ENCODE results near the gene EIF5A. TPM values are rescaled to one million over a fixed set of nuclear protein-coding genes. Genes with fewer than 3 reads are reported as not detected.

Gene EIF5A
- total RNA-seq, 3 donors from 2014 or later (not counting 1 experiment from before 2014, with no cell fraction given) = 483 to 608 (median 492) TPM

DNA sequence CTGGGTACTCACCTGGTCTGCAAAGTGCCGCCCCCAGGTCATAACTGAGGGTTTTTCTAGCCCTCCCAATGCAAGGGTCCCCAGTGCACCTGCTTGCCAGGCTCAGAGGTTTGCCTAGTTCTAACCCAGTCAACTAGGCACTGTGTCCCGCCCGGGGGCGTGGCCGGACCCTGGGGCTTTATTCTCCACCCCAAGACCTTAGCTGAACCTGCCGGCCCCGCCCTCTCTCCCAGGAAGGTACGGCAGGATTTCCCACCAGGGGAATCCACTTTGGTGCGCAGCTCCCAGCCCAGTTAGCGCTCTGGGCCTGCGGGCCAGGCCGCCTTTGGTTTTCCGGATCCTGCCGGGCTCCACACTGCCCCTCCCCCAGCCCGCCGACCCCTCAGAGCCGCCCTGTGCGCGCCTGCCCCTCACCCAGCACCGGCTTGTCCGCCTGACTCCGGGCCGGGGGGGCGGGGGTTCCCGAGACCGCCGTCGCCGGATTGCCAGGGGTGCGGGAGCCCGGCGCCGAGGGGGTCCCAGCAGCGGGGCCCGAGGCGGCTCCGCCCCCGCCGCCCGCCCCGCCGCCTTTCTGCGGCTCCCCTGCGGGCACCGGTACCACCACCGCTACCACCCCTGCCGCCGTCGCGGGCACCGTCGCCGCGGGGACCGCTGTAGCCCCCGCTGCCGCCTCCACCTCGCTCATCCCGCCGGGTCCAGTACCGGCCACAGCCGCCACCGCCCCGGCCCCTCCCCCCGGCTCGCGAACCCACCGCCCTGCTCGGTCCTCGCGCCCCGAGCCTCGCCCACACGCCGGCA is 13.4 kb upstream of the EIF5A start:
- TF ChIP-seq, protein P1, sequence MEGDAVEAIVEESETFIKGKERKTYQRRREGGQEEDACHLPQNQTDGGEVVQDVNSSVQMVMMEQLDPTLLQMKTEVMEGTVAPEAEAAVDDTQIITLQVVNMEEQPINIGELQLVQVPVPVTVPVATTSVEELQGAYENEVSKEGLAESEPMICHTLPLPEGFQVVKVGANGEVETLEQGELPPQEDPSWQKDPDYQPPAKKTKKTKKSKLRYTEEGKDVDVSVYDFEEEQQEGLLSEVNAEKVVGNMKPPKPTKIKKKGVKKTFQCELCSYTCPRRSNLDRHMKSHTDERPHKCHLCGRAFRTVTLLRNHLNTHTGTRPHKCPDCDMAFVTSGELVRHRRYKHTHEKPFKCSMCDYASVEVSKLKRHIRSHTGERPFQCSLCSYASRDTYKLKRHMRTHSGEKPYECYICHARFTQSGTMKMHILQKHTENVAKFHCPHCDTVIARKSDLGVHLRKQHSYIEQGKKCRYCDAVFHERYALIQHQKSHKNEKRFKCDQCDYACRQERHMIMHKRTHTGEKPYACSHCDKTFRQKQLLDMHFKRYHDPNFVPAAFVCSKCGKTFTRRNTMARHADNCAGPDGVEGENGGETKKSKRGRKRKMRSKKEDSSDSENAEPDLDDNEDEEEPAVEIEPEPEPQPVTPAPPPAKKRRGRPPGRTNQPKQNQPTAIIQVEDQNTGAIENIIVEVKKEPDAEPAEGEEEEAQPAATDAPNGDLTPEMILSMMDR (IDR thresholded peaks at IDR 0.05) = no peak

DNA sequence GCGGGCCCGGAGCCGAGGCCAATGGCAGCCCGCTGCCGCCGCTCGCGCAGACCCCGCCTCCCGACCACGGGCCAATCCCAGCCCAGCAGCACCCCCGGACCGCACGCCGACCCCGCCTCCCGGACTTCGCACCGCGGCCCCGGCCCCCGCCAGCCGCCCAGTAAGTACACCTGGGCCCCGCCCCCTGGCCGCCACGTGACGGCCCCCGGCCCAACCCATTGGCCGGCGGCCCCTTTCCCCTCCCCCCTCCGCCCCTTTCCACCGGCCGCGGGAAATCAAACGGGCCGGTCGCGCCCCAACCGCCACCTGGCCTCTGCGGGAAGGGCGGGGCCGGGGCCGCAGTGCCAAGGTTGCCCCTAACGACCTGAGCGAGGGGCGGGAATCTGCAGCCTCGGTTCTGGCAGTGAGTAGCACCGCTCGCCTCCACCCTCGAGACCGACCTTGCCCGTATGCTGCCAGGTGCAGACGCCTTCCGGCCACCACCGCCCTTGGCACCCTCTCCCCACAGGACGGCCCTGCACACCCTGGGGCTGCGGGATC is 12.7 kb upstream of the EIF5A start, which contains the start of gene YBX2:
Gene YBX2 (minus strand): TSS at position 26 of the 540 bp plus-strand sequence. CDS start 139 bp downstream, outside the sequence.
- peaks cover 18% of the 10 kb centered on the region for H3K27me3 ChIP-seq (ENCODE audit: control insufficient read depth, insufficient read depth, low read length)
- ATAC-seq = peak; percentile 76 to 84 (median 83)
- no peak within 1 kb of the TSS for H3K4me3 ChIP-seq (ENCODE audit: low read length)
- peak; percentile 63 to 84 for DNase-seq
- H3K27ac ChIP-seq (ENCODE audit: low read length) = no peak within 1 kb of the TSS
- H3K27ac Mint-ChIP-seq = peak within 1 kb of the TSS in 1 of 2 donors; percentile 63
- TF ChIP-seq, protein P1 (IDR thresholded peaks at IDR 0.05) = no peak
- no peaks in the 10 kb centered on the region for H3K9me3 Mint-ChIP-seq
- intact Hi-C loops (cut with micrococcal nuclease) = loop anchor here (5.0 kb wide), 1 partner anchor 247 kb away; no protein-coding TSS in a partner anchor
- H3K4me1 Mint-ChIP-seq = peaks cover 19 to 24% of the 10 kb centered on the region in 2 donors
- H3K27me3 Mint-ChIP-seq (ENCODE audit: low read depth in 2 of 2) = peaks cover 7 to 18% of the 10 kb centered on the region in 2 donors
- no peaks in the 10 kb centered on the region for H3K36me3 Mint-ChIP-seq
- H3K36me3 ChIP-seq (ENCODE audit: control insufficient read depth, insufficient read depth, low read length) = no peaks in the 10 kb centered on the region
- H3K4me1 ChIP-seq (ENCODE audit: control insufficient read depth, insufficient read depth, low read length) = peaks cover 28% of the 10 kb centered on the region
- H3K4me3 Mint-ChIP-seq = peak within 1 kb of the TSS; percentile 95
- no peaks in the 10 kb centered on the region for H3K9me3 ChIP-seq (ENCODE audit: control insufficient read depth, insufficient read depth, low read length)
- WGBS (ENCODE audit: insufficient coverage) = under 1% methylated on average over 57 of the region's 57 CpGs

More for the DNA sequence above, 13.4 kb upstream of the EIF5A start:
- H3K27me3 Mint-ChIP-seq (ENCODE audit: low read depth in 2 of 2) = peaks cover 7 to 18% of the 10 kb centered on the region in 2 donors
- DNase-seq (peak in 1 of 2 donors; percentile 57), ATAC-seq (no peak)
- Histone ChIP-seq H3K36me3 (ENCODE audit: control insufficient read depth, insufficient read depth, low read length) (no peaks in the 10 kb centered on the region), H3K4me3 (ENCODE audit: low read length) (no peak overlapping the region), H3K27ac (ENCODE audit: low read length) (no peak overlapping the region), H3K4me1 (ENCODE audit: control insufficient read depth, insufficient read depth, low read length) (peaks cover 28% of the 10 kb centered on the region), H3K27me3 (ENCODE audit: control insufficient read depth, insufficient read depth, low read length) (peaks cover 18% of the 10 kb centered on the region), H3K9me3 (ENCODE audit: control insufficient read depth, insufficient read depth, low read length) (no peaks in the 10 kb centered on the region)
- H3K4me1 Mint-ChIP-seq = peaks cover 19 to 24% of the 10 kb centered on the region in 2 donors
- H3K27ac Mint-ChIP-seq = no peak overlapping the region
- intact Hi-C loops (cut with micrococcal nuclease) = loop anchor here (5.0 kb wide), 1 partner anchor 247 kb away; no protein-coding TSS in a partner anchor
- H3K36me3 Mint-ChIP-seq = no peaks in the 10 kb centered on the region
- H3K4me3 Mint-ChIP-seq = peak overlapping the region; percentile 66
- whole genome bisulfite sequencing (ENCODE audit: insufficient coverage) = 4% methylated on average over 75 of the region's 75 CpGs
- no peaks in the 10 kb centered on the region for H3K9me3 Mint-ChIP-seq

DNA sequence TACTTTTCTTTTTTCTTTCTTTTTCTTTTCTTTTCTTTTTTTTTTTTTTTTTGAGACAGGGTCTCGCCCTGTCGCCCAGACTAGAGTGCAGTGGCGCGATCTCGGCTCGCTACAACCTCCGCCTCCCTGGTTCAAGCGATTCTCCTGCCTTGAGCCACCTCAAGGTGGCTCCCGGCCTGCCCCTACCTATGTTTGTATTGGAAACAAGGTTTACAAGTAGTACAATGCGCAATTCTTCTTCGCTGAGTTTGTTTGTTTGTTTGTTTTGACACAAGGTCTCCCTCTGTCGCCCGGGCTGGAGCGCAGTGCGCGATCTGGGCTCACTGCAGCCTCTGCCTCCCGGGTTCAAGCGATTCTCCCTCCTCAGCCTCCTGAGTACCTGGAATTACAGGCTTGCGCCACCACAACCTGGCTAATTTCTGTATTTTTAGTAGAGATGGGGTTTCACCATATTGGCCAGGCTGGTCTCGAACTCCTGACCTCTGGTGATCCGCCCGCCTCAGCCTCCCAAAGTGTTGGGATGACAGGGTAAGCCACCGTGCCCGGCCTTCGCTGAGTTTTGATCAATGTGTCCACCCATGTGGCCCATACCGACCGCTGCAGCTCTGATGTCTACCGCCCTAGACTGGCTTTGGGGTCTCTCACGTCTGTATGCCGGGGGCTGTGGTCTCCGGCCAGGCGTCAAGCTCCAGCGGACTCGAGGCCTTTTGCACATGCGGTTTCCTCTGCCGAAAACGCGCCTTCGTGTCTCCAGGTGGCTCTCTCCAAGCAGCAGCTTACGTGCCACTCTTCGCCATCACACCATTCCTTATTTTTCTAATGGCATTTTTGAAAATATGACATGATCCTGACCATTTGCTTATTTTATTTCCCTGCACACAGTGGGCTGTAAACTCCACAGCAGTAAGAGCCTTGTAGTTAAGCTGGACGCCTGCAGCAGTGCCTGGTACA is 11.9 kb upstream of the EIF5A start:
- no peaks in the 10 kb centered on the region for H3K36me3 Mint-ChIP-seq
- 46% methylated on average over 42 of the region's 42 CpGs for WGBS (ENCODE audit: insufficient coverage)
- Histone ChIP-seq H3K9me3 (ENCODE audit: control insufficient read depth, insufficient read depth, low read length) (no peaks in the 10 kb centered on the region), H3K27me3 (ENCODE audit: control insufficient read depth, insufficient read depth, low read length) (peaks cover 18% of the 10 kb centered on the region), H3K27ac (ENCODE audit: low read length) (no peak overlapping the region), H3K36me3 (ENCODE audit: control insufficient read depth, insufficient read depth, low read length) (no peaks in the 10 kb centered on the region), H3K4me1 (ENCODE audit: control insufficient read depth, insufficient read depth, low read length) (peaks cover 28% of the 10 kb centered on the region), H3K4me3 (ENCODE audit: low read length) (no peak overlapping the region)
- H3K27ac Mint-ChIP-seq = peak overlapping the region in 1 of 2 donors; percentile 63
- peak in 1 of 2 donors; percentile 43 for DNase-seq
- ATAC-seq = no peak
- H3K4me1 Mint-ChIP-seq = peaks cover 19 to 24% of the 10 kb centered on the region in 2 donors
- TF ChIP-seq, protein P1 (IDR thresholded peaks at IDR 0.05) = no peak
- peaks cover 7 to 20% of the 10 kb centered on the region in 2 donors for H3K27me3 Mint-ChIP-seq (ENCODE audit: low read depth in 2 of 2)
- no peaks in the 10 kb centered on the region for H3K9me3 Mint-ChIP-seq
- intact Hi-C loops (cut with micrococcal nuclease) = loop anchor here (1.0 kb wide), 1 partner anchor 15 kb away; no protein-coding TSS in a partner anchor
- peak overlapping the region; percentile 95 for H3K4me3 Mint-ChIP-seq
